Fibroblast of gingiva (primary cell): ENCODE results near the gene RTF1.
"Not testable (repeated sequence)": the region's sequence is repeated elsewhere in the genome, so short reads cannot be mapped to it uniquely, and the experiment has no call there.

ENCODE experiments used
- DNase-seq: peaks from one replicate; pipeline ENCODE4 v3.0.0-alpha.2; 2011; ENCODE audit warnings: low read depth

Gene RTF1

DNA sequence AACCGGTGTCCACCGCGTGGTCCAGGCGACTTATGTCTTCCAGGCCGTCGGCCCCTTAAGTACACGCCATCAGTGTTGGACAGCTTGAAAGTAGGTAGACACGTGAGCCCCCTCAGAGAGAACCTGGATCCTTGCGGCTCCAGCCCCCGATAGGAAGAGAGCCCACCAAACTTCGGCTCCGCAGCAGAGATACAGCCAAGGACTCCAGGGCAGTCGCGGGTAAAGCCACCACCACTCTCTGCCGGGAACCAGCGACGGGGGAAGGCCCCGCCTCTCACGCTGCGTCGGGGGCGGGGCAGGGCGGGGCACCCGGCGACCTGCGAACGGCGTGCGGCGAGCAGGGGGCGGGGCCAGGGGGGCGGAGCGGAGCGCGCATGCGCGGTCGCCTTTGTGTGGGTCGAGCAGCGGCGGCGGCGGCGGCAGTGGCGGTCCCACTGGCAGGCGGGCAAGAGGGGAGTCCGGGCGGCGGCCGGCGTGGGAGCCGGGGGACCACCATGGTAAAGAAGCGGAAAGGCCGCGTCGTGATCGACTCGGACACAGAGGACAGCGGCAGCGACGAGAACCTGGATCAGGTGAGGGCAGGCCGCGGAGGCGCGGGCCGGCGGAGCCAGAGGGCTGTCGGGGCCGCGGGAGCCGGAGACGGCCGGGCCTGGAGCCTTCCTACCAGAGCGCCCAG lies at the start of gene RTF1:
RTF1 (plus strand) TSS at position 354 of the 676 bp plus-strand sequence; CDS start at position 375, 21 bp downstream.
- DNase-seq: peak; percentile 86

DNA sequence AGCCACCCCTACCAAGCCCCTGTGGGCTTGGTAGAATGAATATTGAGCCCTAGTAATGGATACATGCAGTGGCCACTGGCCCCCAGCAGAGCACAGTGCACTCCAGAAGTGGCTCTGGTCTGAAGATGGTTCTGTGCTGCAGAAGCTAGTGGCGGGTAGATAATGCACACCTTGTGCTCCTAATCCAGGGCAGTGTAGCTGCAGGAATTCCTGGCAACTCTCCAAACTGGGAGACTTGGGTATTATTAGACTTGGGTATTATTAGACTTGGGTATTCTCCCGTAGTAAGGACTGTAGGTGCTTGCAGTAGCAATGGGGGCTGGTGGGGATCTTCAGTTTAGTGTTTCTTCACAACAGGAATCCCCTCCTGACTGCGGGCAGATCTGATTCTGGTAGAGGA lies 49.5 kb upstream of the RTF1 start:
- DNase-seq: no peak

DNA sequence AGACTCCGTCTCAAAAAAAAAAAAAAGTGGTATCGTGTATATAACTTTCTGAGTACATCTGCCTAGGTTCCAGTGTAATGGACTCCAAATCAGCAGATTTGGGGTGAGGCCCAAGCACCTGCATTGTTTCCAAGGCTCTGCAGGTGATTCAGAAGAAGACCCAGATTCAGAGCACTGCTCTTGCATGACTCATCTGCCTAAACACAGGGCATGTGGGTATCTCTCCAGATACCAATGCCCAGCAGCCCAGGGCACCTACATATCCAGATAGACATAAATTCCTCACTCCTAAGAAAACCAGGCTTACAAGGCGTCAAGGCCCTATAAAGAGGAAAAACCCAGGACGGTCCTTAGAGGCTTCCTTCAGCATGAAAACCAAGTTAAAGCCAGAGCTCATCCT lies 38.9 kb upstream of the RTF1 start:
- DNase-seq: no peak

DNA sequence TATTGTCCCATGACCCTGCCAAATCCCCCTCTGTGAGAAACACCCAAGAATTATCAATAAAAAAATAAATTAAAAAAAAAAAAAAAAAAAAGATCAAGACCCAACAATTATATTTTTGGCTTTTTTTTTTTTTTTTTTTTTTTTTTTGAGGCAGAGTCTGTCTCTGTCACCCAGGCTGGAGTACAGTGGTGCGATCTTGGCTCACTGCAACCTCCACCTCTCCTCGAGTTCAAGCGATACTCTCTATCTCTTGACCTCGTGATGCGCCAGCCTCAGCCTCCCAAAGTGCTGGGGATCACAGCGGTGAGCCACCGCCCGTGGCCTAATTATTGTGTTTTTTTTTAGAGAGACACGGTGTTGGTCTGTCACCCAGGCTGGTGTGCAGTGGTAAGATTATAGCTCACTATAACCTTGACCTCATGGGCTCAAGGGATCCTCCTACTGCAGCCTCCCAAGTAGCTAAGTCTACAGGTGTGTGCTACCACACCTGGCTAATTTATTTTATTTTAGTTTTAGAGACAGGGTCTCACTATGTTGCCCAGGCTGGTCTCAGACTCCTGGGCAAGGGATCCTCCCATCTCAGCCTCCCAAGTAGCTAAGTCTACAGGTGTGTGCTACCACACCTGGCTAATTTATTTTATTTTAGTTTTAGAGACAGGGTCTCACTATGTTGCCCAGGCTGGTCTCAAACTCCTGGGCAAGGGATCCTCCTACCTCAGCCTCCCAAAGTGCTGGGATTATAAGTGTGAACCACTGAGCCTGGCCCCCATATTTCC lies 32.7 kb upstream of the RTF1 start:
- DNase-seq: not testable (repeated sequence)

DNA sequence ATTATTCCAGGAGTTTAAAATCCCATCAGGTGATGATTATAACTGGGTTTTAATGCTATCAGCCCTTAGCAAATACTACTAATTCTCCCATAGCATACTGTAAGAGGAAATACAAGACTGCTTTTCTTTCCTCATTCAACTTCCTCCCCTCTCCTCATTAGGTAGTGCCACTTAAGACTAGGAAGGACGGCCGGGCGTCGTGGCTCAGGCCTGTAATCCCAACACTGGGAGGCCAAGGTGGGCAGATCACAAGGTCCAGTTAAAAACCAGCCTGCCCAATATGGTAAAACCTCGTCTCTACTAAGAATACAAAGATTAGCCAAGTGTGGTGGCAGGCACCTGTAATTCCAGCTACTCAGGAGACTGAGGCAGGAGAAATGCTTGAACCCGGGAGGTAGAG lies 29.2 kb upstream of the RTF1 start:
- DNase-seq: no peak

DNA sequence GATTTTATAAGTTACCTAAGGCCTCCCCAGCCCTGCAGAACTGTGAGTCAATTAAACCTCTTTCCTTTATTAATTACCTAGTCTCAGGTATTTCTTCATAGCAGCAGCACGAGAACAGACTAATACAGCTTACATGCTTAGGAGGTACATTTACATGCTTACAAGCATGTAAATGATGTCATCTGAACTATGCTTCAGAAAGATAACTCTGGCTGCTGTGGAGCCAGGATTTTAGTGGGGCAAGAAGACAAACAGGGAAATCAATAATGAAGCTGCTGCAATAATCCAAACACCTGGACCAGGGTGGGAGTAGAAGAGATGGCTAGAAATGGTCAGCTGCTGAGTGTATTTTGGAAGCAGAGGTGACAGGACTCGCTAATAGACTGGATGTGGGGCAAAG lies 24.2 kb upstream of the RTF1 start:
- no peak for DNase-seq

DNA sequence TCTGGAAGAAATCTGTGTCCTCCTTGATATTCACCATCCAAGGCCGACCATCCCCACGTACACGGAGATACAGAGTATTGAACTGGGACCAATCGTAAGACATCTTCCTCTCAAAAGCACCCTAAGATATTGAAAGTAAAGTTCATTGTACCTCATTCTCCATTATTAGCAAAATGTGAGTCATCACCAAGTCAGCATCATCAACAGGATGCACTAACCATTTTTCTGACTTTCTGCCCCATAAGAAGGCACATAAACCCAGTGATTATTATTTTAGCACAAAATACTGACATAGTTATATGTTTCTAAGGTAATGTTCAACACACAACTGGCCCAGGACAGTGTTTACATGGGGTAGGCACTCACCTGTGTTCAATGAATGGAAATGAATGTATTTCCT lies 22.0 kb upstream of the RTF1 start:
- no peak for DNase-seq

DNA sequence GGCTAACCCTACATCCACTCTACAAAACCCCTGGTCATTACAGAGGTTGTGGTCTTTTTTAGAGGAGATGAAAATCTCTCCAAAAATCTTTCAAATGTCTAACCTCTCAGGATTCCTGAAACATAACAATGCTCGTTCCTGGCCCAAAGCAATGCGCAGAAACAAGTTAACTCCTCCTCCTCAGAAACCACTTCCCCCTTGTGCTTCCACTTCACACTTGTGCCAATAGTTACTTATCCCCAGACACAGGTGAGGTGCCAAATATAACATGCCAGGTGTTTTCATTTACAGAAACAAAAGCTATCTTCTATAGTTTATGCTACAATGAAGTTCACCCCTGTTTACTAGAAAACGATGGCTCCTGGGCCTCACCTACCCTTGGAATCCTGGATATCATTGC lies 20.8 kb upstream of the RTF1 start:
- DNase-seq: no peak

DNA sequence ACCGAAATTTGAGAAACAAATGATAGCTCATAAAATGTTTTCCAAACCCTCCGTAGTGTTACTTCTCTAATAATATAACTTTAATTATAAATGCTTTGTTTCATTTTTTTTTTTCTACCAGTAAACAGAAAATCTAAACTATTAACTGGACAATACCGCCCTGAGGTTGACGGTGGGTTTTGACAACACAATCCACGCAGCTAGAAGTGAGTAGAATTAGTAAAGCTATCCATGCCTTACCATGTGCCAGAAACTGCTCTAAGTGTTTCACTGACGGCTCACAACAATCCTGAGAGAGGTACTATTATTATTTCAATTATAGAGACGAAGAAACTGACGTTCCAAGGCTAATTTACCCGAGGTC lies 15.0 kb upstream of the RTF1 start:
- no peak for DNase-seq

DNA sequence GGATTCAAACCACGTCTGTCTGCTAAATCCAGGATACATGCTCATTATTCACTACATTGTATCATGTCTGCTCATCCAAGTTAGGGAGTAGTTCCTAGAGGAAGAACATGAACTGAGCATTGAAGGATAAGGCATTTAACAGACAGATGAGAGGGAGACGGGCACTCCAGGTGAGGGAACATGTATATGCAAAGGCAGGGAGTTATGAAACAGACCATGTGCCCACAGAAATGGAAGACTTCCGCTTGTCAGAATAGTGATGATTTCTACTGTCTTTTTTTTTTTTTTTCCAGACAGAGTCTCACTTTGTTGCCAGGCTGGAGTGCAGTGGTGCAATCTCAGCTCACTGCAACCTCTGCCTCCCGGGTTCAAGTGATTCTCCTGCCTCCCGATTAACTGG lies 9.6 kb upstream of the RTF1 start:
- no peak for DNase-seq

DNA sequence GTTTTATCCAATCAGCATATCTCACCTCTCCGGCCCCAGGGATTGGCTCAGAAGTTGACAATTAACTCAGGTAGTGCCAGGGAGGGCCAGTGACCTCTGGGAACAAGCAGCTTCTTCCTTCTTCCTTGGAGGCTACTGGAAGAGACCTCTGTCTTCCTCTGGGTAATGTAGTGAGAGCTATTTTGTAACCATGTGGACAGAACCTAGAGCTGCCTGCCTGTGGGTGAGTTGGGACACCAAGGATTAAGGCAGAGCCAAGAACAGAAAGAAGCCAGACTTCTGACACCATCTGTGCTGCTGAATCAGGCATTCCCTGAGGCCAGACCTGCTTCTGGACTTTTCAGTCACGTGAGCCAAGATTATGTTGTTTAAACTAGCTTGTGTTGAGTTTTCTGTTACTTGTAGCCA lies 8.7 kb upstream of the RTF1 start:
- DNase-seq: peak; percentile 86

DNA sequence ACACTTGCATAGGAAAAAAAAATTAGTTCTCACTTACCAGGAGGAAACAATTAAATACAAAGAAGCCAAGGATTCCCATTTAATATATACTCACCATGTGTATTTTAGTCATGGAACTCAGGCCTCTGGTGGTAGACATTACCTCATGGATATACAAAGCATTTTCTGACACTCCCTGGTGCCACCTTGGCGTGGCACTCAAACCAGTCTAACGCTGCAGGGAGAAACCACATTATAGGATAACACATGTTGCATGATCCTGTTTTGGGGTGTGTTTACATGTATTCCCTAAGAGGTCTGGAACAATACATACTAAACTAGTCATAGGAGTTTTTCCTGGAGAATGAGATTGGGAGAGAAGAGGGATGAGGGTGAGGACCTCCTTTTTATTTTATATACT lies 5.9 kb upstream of the RTF1 start:
- no peak for DNase-seq

DNA sequence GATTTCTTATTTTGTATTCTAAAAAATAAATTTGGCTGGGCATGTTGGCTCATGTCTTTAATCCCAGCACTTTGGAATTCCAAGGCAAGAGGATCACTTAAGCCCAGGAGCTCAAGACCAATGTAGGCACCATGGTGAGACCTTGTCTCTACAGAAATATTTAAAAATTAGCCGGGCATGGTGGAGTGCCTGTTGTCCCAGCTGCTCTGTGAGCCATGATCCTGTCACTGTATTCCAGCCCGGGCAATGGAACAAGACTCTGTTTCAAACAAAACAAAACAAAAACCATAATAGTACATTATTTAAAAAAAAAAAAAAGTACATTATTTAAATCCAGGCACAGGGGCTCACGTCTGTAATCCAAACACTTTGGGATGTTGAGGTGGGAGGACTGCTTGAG lies 5.5 kb upstream of the RTF1 start:
- DNase-seq: no peak

DNA sequence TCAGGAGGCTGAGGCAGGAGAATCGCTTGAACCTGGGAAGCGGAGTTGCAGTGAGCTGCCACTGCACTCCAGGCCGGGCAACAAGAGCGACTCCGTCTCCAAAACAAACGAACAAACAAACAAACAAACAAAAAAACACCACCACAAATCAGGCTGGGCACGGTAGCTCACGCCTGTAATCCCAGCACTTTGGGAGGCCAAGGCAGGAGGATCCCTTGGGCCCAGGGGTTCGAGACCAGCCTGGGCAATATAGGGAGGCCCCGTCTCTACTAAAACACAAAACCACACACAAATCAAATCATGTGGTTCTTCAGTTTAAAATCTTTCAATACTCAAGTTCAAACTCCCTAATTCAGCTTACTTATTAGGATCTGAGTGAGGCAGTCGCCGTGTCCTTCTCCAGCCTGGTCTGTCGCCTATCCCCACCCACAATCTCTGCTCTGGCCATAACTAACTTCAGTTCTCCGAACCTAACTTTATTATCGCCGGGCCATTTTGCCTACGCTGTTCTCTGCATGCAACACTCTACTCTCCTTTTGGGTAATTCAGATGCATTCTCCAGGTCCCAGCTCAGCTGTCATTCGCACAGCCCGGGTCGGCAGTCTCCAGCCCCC lies 660 bp upstream of the RTF1 start:
- DNase-seq: no peak

DNA sequence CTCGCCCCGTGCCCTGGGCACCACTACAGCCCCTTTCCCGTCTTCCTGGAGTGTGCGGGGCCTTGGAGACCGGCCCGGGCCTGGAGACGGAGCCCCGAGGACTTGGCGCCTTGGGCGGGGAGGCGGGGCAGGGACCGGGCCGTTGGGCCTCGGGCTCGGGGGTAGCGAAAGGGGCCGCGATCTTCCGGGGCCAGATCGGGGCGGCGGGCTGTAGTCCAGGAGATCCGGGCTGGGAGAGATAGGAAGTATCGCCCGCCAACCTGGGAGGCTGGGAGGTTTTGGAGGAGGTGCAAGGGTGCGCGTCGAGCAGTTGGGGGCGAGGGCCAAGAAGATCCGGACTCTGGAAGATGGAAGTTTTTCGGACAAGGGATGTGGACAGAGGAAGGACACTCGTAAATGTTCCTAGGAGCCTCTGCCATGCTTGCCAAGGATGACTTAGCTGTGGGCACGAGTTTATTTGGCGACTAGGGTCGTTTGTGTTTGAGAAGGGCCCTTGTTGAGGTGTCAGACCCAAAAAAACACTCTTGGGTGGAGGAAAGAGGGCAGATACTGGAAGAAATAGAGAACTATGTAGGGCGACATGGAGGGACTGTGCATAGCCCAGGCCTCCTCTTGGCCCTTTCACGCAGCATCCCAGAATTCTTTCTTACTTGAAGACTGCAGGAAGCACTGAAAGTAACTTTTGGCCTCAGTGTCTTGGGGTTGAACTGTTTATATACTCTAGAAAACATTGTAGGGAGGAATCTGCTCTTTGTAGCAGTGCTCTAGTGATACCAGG lies 712 bp downstream of the RTF1 start:
- DNase-seq: peak; percentile 15

DNA sequence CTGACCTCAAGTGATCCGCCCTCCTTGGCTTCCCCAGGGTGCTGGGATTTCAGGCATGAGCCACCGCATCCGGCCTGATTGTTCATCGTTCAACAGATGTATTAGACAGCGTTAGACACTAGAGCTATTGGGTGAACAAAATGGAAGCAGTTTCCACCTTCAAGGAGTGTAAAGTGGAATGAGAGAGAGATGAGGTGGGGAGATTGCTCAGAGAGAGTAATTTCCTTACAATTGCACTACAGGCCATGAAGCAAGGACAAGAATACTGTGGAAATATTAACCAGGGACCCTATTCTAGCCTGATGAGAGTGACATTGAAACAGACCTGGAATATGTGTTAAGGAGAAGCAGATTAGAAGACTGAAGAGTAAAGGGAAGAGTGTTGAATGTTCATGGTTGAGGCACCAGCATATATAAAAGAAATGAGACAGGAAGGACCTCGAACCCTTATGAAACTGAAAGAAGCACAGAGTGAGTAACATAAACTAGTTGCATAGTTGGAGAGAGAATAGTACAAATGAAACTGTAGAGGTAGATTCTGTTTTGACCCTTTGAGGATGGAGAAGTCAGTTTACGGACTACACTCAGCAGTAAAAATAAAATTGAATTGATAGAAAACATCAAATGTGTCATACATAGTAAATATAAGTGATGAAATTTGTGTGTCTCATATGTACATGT lies 7.2 kb downstream of the RTF1 start:
- no peak for DNase-seq

DNA sequence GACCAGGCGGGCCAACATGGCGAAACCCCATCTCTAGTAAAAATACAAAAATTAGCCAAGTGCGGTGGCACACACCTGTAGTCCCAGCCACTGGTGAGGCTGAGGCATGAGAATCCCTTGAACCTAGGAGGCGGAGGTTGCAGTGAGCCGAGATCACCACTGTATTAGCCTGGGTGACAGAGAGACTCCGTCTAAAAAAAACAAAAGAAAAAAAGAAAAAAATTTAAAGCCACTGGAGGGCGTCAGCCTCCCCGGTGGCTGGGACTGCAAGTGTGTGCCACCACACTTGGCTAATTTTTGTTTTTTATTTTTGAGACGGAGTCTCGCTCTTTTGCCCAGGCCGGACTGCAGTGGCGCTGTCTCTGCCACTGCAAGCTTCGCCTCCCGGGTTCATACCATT lies 7.9 kb downstream of the RTF1 start:
- no peak for DNase-seq

DNA sequence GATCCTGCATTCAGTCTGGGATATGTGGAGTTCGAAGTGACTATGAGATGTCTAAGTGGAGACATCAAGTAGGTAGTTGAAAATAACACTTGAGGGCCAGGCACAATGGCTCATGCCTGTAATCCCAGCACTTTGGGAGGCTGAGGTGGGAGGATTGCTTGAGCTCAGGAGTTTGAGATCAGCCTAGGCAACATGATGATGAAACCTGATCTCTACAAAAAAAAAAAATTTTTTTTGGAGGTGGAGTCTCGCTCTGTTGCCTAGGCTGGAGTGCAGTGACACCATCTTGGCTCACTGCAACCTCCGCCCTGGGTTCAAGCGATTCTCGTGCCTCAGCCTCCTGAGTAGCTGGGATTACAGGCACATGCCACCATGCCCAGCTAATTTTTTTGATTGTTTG lies 9.0 kb downstream of the RTF1 start:
- DNase-seq: not testable (repeated sequence)

DNA sequence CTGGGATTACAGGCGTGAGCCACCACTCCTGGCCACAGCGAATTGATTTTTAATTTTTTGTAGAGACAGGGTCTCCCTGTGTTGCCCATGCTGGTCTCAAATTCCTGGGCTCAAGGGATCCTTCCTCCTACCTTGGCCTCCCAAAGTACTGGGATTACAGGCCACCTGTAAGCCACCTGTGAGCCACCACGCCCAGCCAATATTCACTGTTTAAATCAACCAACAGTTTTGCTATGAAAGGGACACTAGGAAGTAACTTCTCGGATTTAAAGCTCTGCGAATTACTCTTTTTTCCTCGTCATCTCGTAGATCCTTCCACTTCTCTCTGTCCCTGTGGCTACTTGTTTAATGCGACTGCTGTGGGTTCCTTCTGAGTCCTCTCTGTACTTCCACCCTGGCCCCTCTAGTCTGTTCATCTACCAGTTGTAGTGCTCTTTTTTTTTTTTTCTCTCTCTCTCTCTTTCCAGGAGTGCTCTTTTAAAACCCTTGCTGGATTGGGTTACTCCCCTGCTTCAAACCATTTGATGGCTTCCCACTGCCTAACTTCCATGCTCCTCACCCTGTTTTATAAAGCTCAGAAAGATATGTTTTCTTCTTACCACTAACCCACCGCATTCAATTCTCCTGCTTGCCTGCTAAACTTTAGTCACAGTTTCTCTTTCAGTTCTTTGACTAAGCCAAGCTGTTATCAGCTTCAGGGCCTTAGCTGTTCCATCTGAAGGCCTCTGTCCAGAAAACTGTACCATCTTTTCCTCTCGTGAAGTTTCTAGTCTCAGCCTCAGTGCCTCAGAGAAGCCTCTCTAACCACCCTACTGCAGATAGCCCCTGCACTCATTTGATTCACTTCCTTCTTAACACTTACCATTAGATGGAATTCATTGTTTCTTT lies 12.4 kb downstream of the RTF1 start:
- DNase-seq: no peak

DNA sequence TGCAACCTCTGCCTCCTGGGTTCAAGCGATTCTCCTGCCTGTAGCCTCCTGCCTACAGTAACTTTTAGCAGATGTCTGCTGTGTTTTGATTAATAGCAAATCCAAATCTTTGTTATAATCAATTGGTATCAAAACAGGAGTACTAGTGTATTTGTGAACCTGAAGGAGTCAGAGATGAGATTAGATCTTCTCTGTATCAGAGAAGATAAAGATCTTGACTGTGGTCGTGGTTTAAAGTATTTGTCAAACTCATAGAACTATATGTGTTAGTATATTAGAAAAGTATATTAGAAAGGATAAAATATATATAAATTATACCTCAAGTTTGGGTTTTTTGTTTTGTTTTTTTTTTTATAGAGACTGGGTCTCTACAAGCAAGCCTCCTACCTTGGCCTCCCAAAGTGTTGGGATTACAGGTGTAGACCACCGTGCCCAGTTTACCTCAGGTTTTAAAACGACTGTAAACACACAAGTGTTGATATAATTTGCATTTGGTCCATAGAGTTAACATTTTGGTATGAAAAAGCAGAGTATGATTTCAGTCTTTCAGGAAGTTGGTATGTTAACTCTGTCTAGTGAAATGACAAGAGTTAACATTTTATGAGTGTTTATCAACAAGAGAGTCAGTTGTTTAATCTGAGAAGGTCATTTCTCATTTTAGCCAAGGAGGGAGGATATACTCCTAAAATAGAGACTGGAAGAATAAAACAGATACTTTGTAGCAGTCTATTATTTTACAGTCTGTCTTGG lies 18.3 kb downstream of the RTF1 start:
- DNase-seq: no peak
